ENCODE results near the gene YARS1. TPM values are rescaled to one million over a fixed set of nuclear protein-coding genes. Genes with fewer than 3 reads are reported as not detected.
A peak's percentile ranks its signal among the peaks of the same experiment; 100 is the strongest.

The YARS1 gene
- total RNA-seq, 1 experiment from 2014 or later = 180 TPM

DNA sequence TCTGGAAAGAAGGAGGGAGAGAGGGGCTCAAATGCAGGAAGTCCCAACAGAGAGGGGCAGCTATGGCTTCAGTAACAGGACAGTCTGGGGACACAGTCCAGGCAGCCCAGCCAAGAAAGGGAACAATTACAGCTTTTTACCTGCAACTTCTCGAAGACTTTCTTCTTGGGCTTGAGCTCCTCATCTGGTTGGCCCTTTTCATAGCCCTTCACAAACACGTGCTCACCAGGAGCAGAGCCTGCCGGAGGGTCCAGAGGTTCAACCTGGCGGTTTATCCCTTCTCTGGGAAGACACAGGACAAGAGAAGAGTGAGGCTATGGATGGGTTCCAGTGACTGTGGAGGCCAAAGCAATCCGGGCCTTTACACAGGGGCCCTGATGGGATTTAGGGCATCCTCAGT, 37.9 kb downstream of the YARS1 start:
- TF ChIP-seq EZH2 (IDR thresholded peaks at IDR 0.05; ENCODE audit: low read depth) = no peak
- TF ChIP-seq, protein P1, sequence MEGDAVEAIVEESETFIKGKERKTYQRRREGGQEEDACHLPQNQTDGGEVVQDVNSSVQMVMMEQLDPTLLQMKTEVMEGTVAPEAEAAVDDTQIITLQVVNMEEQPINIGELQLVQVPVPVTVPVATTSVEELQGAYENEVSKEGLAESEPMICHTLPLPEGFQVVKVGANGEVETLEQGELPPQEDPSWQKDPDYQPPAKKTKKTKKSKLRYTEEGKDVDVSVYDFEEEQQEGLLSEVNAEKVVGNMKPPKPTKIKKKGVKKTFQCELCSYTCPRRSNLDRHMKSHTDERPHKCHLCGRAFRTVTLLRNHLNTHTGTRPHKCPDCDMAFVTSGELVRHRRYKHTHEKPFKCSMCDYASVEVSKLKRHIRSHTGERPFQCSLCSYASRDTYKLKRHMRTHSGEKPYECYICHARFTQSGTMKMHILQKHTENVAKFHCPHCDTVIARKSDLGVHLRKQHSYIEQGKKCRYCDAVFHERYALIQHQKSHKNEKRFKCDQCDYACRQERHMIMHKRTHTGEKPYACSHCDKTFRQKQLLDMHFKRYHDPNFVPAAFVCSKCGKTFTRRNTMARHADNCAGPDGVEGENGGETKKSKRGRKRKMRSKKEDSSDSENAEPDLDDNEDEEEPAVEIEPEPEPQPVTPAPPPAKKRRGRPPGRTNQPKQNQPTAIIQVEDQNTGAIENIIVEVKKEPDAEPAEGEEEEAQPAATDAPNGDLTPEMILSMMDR (conservative IDR thresholded peaks at IDR 0.05) = no peak
- H3K4me1 ChIP-seq (replicated peaks; ENCODE audit: insufficient read depth) = peaks cover 71% of the 10 kb centered on the region
- H3K4me3 ChIP-seq = no peak overlapping the region
- no peaks in the 10 kb centered on the region for H3K27me3 ChIP-seq (ENCODE audit: insufficient read depth, low read depth)
- no peak for DNase-seq
- CTCF ChIA-PET = interaction anchor here (0.6 kb wide), 1 partner anchor 187 kb away, joined by 3 read pairs; no protein-coding TSS in a partner anchor
- no peaks in the 10 kb centered on the region for H3K9me3 ChIP-seq (ENCODE audit: insufficient read depth, low read depth)
- no TSS peak for BruUV-seq (replicated peaks)
- H3K27ac ChIP-seq = no peak overlapping the region
- intact Hi-C loops (cut with micrococcal nuclease; ENCODE audit: unreplicated experiment) = no loop called here
- H4K20me1 ChIP-seq (ENCODE audit: insufficient read depth) = peaks cover 9% of the 10 kb centered on the region; the same call in 1 of the 2 replicates
- no peak overlapping the region for H2AFZ ChIP-seq
- H3K9me2 ChIP-seq (ENCODE audit: insufficient read depth) = no peaks in the 10 kb centered on the region
- H3K36me3 ChIP-seq (ENCODE audit: low read depth) = peaks cover 71% of the 10 kb centered on the region
- H3F3A ChIP-seq (ENCODE audit: insufficient read depth, low read depth) = peaks cover 99% of the 10 kb centered on the region
- POLR2A ChIA-PET (ENCODE audit: unreplicated experiment) = no interaction called here
- peaks cover 17% of the 10 kb centered on the region for H3K79me2 ChIP-seq (ENCODE audit: low read depth)
- no peak overlapping the region for H3K4me2 ChIP-seq

DNA sequence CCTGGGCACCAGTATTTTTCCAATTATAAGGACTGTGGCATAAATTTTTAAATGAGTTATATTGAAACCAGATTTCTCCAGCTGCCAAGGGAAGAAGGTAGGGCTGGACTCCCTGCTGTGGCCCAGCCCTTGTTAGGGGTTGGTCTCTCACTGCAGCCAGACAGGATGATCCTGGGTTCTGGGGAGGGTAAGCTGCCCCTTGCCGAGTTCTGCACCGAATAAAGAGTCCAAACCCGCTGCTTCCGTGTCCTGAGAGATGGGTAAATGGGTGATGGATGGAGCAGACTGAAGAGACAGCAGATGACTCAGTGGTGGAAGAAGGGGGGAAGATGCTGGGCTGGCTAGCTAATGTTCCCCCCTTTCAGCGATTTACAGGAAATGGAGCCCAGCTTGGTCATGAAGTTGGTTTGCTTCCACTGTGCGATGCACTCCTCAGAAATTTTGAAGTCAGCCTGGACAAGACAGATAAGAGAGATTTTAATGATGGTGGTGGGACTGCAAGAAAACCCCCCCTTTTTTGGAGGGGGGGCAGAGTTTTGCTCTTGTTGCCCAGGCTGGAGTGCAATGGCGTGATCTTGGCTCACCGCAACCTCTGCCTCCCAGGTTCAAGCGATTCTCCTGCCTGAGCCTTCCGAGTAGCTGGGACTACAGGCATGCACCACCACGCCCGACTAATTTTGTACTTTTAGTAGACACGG, 41.4 kb downstream of the YARS1 start:
- H3K36me3 ChIP-seq (ENCODE audit: low read depth) = peaks cover 42% of the 10 kb centered on the region
- no peaks in the 10 kb centered on the region for H3K9me2 ChIP-seq (ENCODE audit: insufficient read depth)
- H3K27ac ChIP-seq = peak overlapping the region; percentile 37
- H3F3A ChIP-seq (ENCODE audit: insufficient read depth, low read depth) = peaks cover 92% of the 10 kb centered on the region
- ChIA-PET CTCF (interaction anchor here (0.6 to 3.3 kb wide), 2 partner anchors 63 to 255 kb away, joined by 12 to 20 read pairs; no protein-coding TSS in a partner anchor), POLR2A (ENCODE audit: unreplicated experiment) (interaction anchor here (0.6 to 0.7 kb wide), 2 partner anchors 46 to 178 kb away, joined by 3 to 10 read pairs; no protein-coding TSS in a partner anchor)
- no peaks in the 10 kb centered on the region for H3K27me3 ChIP-seq (ENCODE audit: insufficient read depth, low read depth)
- TF ChIP-seq EZH2 (IDR thresholded peaks at IDR 0.05; ENCODE audit: low read depth) = no peak
- H2AFZ ChIP-seq = no peak overlapping the region
- peaks cover 58% of the 10 kb centered on the region for H3K4me1 ChIP-seq (replicated peaks; ENCODE audit: insufficient read depth)
- H3K4me2 ChIP-seq = no peak overlapping the region
- BruUV-seq (replicated peaks) = no TSS peak
- H4K20me1 ChIP-seq (ENCODE audit: insufficient read depth) = peaks cover 20% of the 10 kb centered on the region; the same call in 1 of the 2 replicates
- intact Hi-C loops (cut with micrococcal nuclease; ENCODE audit: unreplicated experiment) = no loop called here
- no peaks in the 10 kb centered on the region for H3K9me3 ChIP-seq (ENCODE audit: insufficient read depth, low read depth)
- no peak overlapping the region for H3K4me3 ChIP-seq
- H3K79me2 ChIP-seq (ENCODE audit: low read depth) = peaks cover 9% of the 10 kb centered on the region
- peak in 1 of 2 experiments; percentile 13 for DNase-seq

DNA sequence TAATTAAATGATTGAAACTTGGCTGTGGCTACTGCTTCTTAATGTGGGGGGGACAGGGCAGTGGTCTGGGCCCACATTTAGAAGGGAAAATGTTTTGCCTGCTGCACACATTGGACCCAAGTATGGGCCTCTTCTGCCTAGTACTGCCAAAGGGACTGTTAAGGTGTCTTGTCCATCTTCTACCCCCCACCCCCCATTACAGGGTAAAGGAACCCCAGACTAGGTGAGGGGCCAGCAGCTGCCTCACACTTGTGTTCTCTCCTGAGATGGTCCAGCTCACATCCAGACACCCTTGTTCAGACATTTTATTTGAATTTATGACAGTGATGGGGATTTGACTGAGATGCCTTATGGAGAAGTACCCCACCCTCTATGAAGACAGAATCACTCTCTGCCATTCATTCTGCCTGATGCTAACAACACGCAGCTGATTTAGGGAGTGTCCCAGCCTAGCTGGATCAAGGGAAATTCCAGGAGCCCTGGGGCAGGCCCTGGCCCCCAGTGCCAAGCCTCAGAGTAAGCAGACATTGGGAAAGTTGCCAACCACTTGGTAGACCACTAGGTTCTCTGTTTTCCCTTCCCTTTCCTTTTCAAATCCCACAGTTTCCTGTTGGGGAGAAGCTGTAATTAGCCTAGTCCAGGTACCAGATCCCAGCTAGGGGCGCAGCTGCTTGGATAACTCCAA, 42.1 kb downstream of the YARS1 start:
- POLR2A ChIA-PET (ENCODE audit: unreplicated experiment) = interaction anchor here (0.5 to 0.7 kb wide), 3 partner anchors 45 to 480 kb away, joined by 3 to 10 read pairs (median 4); no protein-coding TSS in a partner anchor

More for the DNA sequence above, 42.1 kb downstream of the YARS1 start:
- no peak for TF ChIP-seq EZH2 (IDR thresholded peaks at IDR 0.05; ENCODE audit: low read depth)
- TF ChIP-seq, protein P1 (conservative IDR thresholded peaks at IDR 0.05) = no peak
- DNase-seq = peak; percentile 55 to 59
- no peaks in the 10 kb centered on the region for H3K9me2 ChIP-seq (ENCODE audit: insufficient read depth)
- peaks cover 52% of the 10 kb centered on the region for H3K4me1 ChIP-seq (replicated peaks; ENCODE audit: insufficient read depth)
- CTCF ChIA-PET = interaction anchor here (0.6 to 3.3 kb wide), 2 partner anchors 62 to 254 kb away, joined by 12 to 20 read pairs; no protein-coding TSS in a partner anchor
- TSS peak; percentile 59 for BruUV-seq (replicated peaks)
- H3K79me2 ChIP-seq (ENCODE audit: low read depth) = peaks cover 14% of the 10 kb centered on the region
- peaks cover 20% of the 10 kb centered on the region; the same call in 1 of the 2 replicates for H4K20me1 ChIP-seq (ENCODE audit: insufficient read depth)
- H3F3A ChIP-seq (ENCODE audit: insufficient read depth, low read depth) = peaks cover 86% of the 10 kb centered on the region
- H3K4me2 ChIP-seq = no peak overlapping the region; the same call in 1 of the 2 replicates
- H3K4me3 ChIP-seq = no peak overlapping the region
- no peak overlapping the region for H2AFZ ChIP-seq
- H3K9me3 ChIP-seq (ENCODE audit: insufficient read depth, low read depth) = no peaks in the 10 kb centered on the region
- H3K36me3 ChIP-seq (ENCODE audit: low read depth) = peaks cover 37% of the 10 kb centered on the region
- peak overlapping the region; percentile 37 for H3K27ac ChIP-seq
- intact Hi-C loops (cut with micrococcal nuclease; ENCODE audit: unreplicated experiment) = no loop called here
- H3K27me3 ChIP-seq (ENCODE audit: insufficient read depth, low read depth) = no peaks in the 10 kb centered on the region

Data from PC-9 (cell line).